SK-N-SH (cell line): Measurements from ENCODE around the gene SRSF1. TPM values are rescaled to one million over a fixed set of nuclear protein-coding genes. Genes with fewer than 3 reads are reported as not detected.
A peak's percentile ranks its signal among the peaks of the same experiment; 100 is the strongest.

Source experiments
- CTCF ChIA-PET: fragments of 300-600, 350-600 bp; formaldehyde crosslinking; extraction: SDS; loops from one replicate; lab custom pipeline; 2021; lab: Yijun Ruan, JAX
- POLR2A ChIA-PET: fragments of 350-600 bp; sonication (Branson Sonifier 250); formaldehyde crosslinking; extraction: SDS; loops from one replicate; lab custom pipeline; 2020; ENCODE audit warnings: antibody characterized with exemption, inconsistent platforms; lab: Yijun Ruan, JAX
- DNase-seq: peaks from one replicate; pipeline ENCODE4 v3.0.0; 2012
- H2AFZ ChIP-seq: fragments of 200-600 bp; sonication (generic); 2 replicates; pipeline ENCODE4 v1.8.1; 2016; ENCODE audit warnings: antibody characterized with exemption, mild to moderate bottlenecking, low read depth
- H3F3A ChIP-seq: fragments of 200-600 bp; sonication (generic); replicated peaks from 2 replicates; pipeline ENCODE3; 2016; ENCODE audit warnings: antibody characterized with exemption, mild to moderate bottlenecking; ENCODE audit not compliant: insufficient read depth
- H3K27ac ChIP-seq, 2 experiments: fragments of 200-500 bp in 1 of 2; fragments of 200-600 bp in 1 of 2; sonication (Bioruptor generic) in 1 of 2; sonication (generic), shearing (Covaris generic) in 1 of 2; 2 replicates each; pipeline versions ENCODE4 v1.5.1 to v1.6.1; 2014 to 2016; ENCODE audit warnings: low read depth in 2 of 2, inconsistent platforms in 1 of 2, low read length in 1 of 2, mild to moderate bottlenecking in 1 of 2, mixed read lengths in 1 of 2
- H3K27me3 ChIP-seq: fragments of 200-600 bp; sonication (generic), shearing (Covaris generic); 2 replicates; pipeline ENCODE4 v1.6.1; 2016; ENCODE audit warnings: mixed run types; ENCODE audit not compliant: insufficient read depth
- H3K36me3 ChIP-seq, 2 experiments: fragments of 200-500 bp in 1 of 2; fragments of 200-600 bp in 1 of 2; sonication (Bioruptor generic) in 1 of 2; sonication (generic) in 1 of 2; replicated peaks in 1 of 2; 2 replicates each; pipeline versions ENCODE3 to v1.5.1; 2014 to 2016; ENCODE audit warnings: low read length in 1 of 2, mild to moderate bottlenecking in 1 of 2; ENCODE audit not compliant: insufficient read depth in 2 of 2, control insufficient read depth in 1 of 2
- H3K4me1 ChIP-seq, 2 experiments: fragments of 200-500 bp in 1 of 2; fragments of 200-600 bp in 1 of 2; sonication (Bioruptor generic) in 1 of 2; sonication (generic), shearing (Covaris generic) in 1 of 2; 2 replicates each; pipeline versions ENCODE4 v1.5.1 to v1.6.1; 2014 to 2016; ENCODE audit warnings: low read depth in 1 of 2, low read length in 1 of 2, mixed run types in 1 of 2; ENCODE audit not compliant: insufficient read depth in 2 of 2, control insufficient read depth in 1 of 2
- H3K4me2 ChIP-seq: fragments of 200-600 bp; sonication (generic), shearing (Covaris generic); 2 replicates; pipeline ENCODE4 v1.6.1; 2017; ENCODE audit warnings: mixed run types
- H3K4me3 ChIP-seq, 2 experiments: fragments of 200-500 bp in 1 of 2; fragments of 200-600 bp in 1 of 2; sonication (Bioruptor generic) in 1 of 2; sonication (generic), shearing (Covaris generic) in 1 of 2; 2 replicates each; pipeline versions ENCODE4 v1.5.1 to v1.8.1; 2014 to 2016; ENCODE audit warnings: low read depth in 2 of 2, inconsistent platforms in 1 of 2, low read length in 1 of 2, mild to moderate bottlenecking in 1 of 2, mixed read lengths in 1 of 2, moderate library complexity in 1 of 2
- H3K79me2 ChIP-seq: fragments of 200-600 bp; sonication (generic); 2 replicates; pipeline ENCODE4 v1.8.1; 2017; ENCODE audit warnings: mild to moderate bottlenecking; ENCODE audit not compliant: insufficient read depth
- H3K9ac ChIP-seq: fragments of 200-600 bp; sonication (generic); 2 replicates; pipeline ENCODE4 v1.6.1; 2017; ENCODE audit warnings: mixed run types
- H3K9me2 ChIP-seq: fragments of 200-600 bp; sonication (generic); 2 replicates; pipeline ENCODE4 v1.6.1; 2017; ENCODE audit warnings: mixed run types
- H3K9me3 ChIP-seq: fragments of 200-600 bp; sonication (generic); 2 replicates; pipeline ENCODE4 v1.6.1; 2017; ENCODE audit warnings: mixed run types, mild to moderate bottlenecking, moderate library complexity
- H4K20me1 ChIP-seq: fragments of 200-600 bp; sonication (generic); 2 replicates; pipeline ENCODE4 v1.6.1; 2017; ENCODE audit warnings: mild to moderate bottlenecking, mixed run types; ENCODE audit not compliant: insufficient read depth
- CHD2 ChIP-seq: fragments of 150-350 bp; IDR thresholded peaks from 2 replicates; pipeline ENCODE4 v1.6.1; 2018; ENCODE audit warnings: low read length; ENCODE audit not compliant: partially characterized antibody
- ELF1 ChIP-seq: IDR thresholded peaks from 2 replicates; pipeline ENCODE4 v1.4.0; 2012
- EP300 ChIP-seq, 2 experiments: IDR thresholded peaks; 2 replicates each; pipeline versions ENCODE4 v1.4.0 to v1.6.1; 2012; ENCODE audit warnings: borderline replicate concordance in 1 of 2, low read depth in 1 of 2, low read length in 1 of 2
- EZH2phosphoT487 ChIP-seq: fragments of 200-600 bp; sonication (generic); IDR thresholded peaks from 2 replicates; pipeline ENCODE4 v1.6.1; 2017; ENCODE audit warnings: low read depth, mixed run types, mild to moderate bottlenecking, antibody characterized with exemption, moderate library complexity, borderline replicate concordance
- FOSL2 ChIP-seq: IDR thresholded peaks from 2 replicates; pipeline ENCODE4 v1.4.0; 2012; ENCODE audit warnings: low read depth, mild to moderate bottlenecking, moderate library complexity, borderline replicate concordance
- FOXJ3 ChIP-seq: sonication (generic); formaldehyde crosslinking; IDR thresholded peaks from 2 replicates; pipeline ENCODE4 v1.5.1; 2020; ENCODE audit warnings: mild to moderate bottlenecking, missing genetic modification reagents
- GABPA ChIP-seq: IDR thresholded peaks from 2 replicates; pipeline ENCODE4 v1.4.0; 2012; ENCODE audit warnings: low read depth, mild to moderate bottlenecking
- JUND ChIP-seq: IDR thresholded peaks from 2 replicates; pipeline ENCODE4 v1.4.0; 2012
- MEF2A ChIP-seq: IDR thresholded peaks from 2 replicates; pipeline ENCODE4 v1.4.0; 2012; ENCODE audit warnings: low read depth, borderline replicate concordance
- NFIC ChIP-seq: IDR thresholded peaks from 2 replicates; pipeline ENCODE4 v1.4.0; 2012; ENCODE audit warnings: borderline replicate concordance
- SMC3 ChIP-seq: IDR thresholded peaks from 2 replicates; pipeline ENCODE4 v1.6.1; 2012; ENCODE audit warnings: low read depth, low read length, improper control_type of control experiment
- WGBS: methylation state at CpG from one replicate; pipeline ENCODE4 v1.1.6; 2017; ENCODE audit warnings: low lambda C conversion rate; 5-methylcytosine and 5-hydroxymethylcytosine counted together
- polyA plus RNA-seq, 3 experiments: library from polyadenylated mRNA; depleted of rRNA; stranded (reverse); fragments of >200 nt; gene quantifications; 2 replicates each; pipeline ENCODE4 v1.2.3, GENCODE V29; 2012
- TF ChIP-seq, protein P1 (sequence below): fragments of 150-350 bp; IDR thresholded peaks from 2 replicates; pipeline ENCODE4 v1.6.1; 2017; ENCODE audit warnings: antibody characterized with exemption, low read length, low read depth, borderline replicate concordance
- TF ChIP-seq, protein P2 (sequence below): fragments of 150-350 bp; IDR thresholded peaks from 2 replicates; pipeline ENCODE4 v1.6.1; 2016; ENCODE audit warnings: mild to moderate bottlenecking, low read depth, low read length
- TF ChIP-seq, protein P3 (sequence below): IDR thresholded peaks from 2 replicates; pipeline ENCODE4 v1.4.0; 2012; ENCODE audit warnings: low read depth, borderline replicate concordance
- TF ChIP-seq, protein P4 (sequence below): IDR thresholded peaks from 2 replicates; pipeline ENCODE4 v1.6.1; 2012; ENCODE audit warnings: mild to moderate bottlenecking, low read depth, low read length, moderate library complexity
- TF ChIP-seq, protein P5 (sequence below): IDR thresholded peaks from 2 replicates; pipeline ENCODE4; 2012

Gene SRSF1
- polyA plus RNA-seq, 1 of the 3 experiments (the other 2 are of a cell fraction): 248 TPM

DNA sequence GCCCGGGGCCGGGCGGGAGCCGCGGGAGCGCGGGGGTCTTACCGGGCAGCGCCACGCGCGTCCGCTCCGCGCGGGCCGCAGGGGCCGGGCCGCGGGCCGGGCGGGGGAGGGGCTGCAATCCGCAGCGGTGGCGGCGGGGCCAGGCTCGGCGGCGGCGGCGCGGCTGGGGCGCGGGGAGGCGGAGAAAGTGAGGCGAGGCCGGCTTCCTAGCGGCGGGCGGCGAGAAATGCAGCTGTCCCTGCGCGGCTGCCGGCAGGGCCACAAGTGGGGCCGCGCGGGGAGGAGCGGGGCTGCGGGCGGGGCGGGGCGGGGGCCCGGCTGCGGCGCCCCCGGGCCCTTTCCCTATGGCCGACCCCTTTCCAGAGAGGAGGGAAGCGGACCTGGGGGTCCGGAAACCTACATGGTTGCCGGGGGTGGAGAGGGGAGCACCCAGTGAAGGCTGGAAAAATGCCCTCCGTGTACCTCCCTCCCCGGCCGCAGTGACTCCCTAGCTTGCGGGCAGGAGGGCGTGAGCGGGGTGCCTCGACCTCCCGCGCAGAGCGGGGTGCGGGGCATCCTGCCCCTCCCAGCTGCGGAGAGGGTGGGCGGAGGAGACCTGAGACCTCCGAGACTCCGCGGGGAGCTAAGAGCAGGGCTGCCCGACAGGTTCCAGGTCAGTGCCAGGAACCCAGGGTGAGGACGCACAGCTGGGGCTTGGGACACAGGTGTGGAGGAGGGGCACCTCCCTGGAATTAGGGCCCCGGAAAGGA, 51.7 kb downstream of the SRSF1 start, which contains the start of gene CUEDC1 (continued):
- no peak for TF ChIP-seq FOXJ3 (CRISPR knock-in tag)
- no peak for TF ChIP-seq GABPA
- TF ChIP-seq ELF1: no peak
- no peak for TF ChIP-seq FOSL2
- TF ChIP-seq, protein P1, sequence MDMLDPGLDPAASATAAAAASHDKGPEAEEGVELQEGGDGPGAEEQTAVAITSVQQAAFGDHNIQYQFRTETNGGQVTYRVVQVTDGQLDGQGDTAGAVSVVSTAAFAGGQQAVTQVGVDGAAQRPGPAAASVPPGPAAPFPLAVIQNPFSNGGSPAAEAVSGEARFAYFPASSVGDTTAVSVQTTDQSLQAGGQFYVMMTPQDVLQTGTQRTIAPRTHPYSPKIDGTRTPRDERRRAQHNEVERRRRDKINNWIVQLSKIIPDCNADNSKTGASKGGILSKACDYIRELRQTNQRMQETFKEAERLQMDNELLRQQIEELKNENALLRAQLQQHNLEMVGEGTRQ: no peak

DNA sequence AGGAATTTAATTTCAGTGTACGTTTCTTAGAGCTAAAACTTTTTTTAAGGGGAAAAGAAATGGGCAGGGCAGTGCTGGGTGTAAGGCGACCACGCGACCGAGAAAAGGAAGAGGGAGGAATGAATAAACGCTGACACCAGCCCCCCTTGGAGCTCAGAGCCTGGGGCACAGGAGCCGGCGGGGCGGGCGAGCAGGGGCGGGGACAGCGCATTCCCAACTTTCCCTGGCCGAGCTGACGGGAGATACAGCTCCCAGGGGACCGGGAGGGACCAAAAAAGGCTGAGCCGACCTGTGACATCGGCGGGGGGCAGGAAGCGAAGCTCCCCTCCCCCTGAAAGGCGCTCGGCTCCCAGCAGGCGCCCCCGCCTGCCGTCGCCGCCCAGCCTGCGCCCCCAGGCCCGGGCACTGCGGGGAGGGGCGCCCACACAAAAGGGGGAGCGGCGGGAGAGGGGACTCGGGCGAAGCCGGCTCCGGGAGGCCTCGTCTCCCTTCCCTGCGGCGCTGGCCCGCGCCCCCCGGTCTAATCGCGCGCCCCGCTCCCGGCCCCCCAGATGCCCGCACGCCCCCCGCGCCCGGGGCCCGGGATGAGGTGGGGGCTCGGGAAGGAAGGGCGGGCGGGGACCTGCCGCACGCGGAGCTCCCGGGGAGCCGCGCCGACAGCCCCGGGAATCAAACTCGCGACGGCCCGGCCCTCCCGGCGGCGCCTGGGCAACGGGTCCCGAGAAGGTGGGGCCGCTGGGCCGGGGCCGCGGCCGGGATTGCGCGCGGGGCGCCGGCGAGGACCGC, 52.5 kb downstream of the SRSF1 start:
- ChIA-PET POLR2A (interaction anchor here (0.6 to 2.2 kb wide), 8 partner anchors 11 to 104 kb away, joined by 3 to 8 read pairs (median 4); partner anchors contain the start of genes MRPS23 and VEZF1), CTCF (interaction anchor here (0.6 to 4.7 kb wide), 36 partner anchors 10 to 858 kb away, joined by 3 to 43 read pairs (median 5); no protein-coding TSS in a partner anchor)
- Histone ChIP-seq H3K4me2 (peak overlapping the region; percentile 78), H3K79me2 (peaks cover 60% of the 10 kb centered on the region), H3K9me2 (no peaks in the 10 kb centered on the region), H3K9me3 (no peaks in the 10 kb centered on the region), H3K27ac (peak overlapping the region; percentile 71 to 79), H3K9ac (peak overlapping the region; percentile 96), H3K4me1 (peaks cover 26 to 48% of the 10 kb centered on the region in 2 experiments; a peak in 3 of 4 replicates), H3F3A (peaks cover 29% of the 10 kb centered on the region), H2AFZ (peak overlapping the region; percentile 0; the same call in 1 of the 2 replicates), H4K20me1 (no peaks in the 10 kb centered on the region), H3K36me3 (no peaks in the 10 kb centered on the region), H3K4me3 (peak overlapping the region; percentile 67 to 79), H3K27me3 (no peaks in the 10 kb centered on the region)
- DNase-seq: peak; percentile 84
- 2% methylated on average over 16 of the region's 85 CpGs for WGBS
- TF ChIP-seq, protein P2, sequence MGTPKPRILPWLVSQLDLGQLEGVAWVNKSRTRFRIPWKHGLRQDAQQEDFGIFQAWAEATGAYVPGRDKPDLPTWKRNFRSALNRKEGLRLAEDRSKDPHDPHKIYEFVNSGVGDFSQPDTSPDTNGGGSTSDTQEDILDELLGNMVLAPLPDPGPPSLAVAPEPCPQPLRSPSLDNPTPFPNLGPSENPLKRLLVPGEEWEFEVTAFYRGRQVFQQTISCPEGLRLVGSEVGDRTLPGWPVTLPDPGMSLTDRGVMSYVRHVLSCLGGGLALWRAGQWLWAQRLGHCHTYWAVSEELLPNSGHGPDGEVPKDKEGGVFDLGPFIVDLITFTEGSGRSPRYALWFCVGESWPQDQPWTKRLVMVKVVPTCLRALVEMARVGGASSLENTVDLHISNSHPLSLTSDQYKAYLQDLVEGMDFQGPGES: no peak
- TF ChIP-seq SMC3 (peak; percentile 22; the same call in 1 of the 2 replicates), EP300 (IDR thresholded peaks at IDR 0.05; ENCODE audit: borderline replicate concordance in 1 of 2, low read depth in 1 of 2, low read length in 1 of 2) (no peak), EZH2phosphoT487 (no peak), JUND (no peak), MEF2A (no peak), FOSL2 (0 out of 2 replicates have a peak, but pooled peaks have one; percentile 2), NFIC (no peak), CHD2 (no peak), GABPA (0 out of 2 replicates have a peak, but pooled peaks have one; percentile 4)
- TF ChIP-seq, protein P3, sequence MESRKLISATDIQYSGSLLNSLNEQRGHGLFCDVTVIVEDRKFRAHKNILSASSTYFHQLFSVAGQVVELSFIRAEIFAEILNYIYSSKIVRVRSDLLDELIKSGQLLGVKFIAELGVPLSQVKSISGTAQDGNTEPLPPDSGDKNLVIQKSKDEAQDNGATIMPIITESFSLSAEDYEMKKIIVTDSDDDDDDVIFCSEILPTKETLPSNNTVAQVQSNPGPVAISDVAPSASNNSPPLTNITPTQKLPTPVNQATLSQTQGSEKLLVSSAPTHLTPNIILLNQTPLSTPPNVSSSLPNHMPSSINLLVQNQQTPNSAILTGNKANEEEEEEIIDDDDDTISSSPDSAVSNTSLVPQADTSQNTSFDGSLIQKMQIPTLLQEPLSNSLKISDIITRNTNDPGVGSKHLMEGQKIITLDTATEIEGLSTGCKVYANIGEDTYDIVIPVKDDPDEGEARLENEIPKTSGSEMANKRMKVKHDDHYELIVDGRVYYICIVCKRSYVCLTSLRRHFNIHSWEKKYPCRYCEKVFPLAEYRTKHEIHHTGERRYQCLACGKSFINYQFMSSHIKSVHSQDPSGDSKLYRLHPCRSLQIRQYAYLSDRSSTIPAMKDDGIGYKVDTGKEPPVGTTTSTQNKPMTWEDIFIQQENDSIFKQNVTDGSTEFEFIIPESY: no peak
- TF ChIP-seq, protein P4, sequence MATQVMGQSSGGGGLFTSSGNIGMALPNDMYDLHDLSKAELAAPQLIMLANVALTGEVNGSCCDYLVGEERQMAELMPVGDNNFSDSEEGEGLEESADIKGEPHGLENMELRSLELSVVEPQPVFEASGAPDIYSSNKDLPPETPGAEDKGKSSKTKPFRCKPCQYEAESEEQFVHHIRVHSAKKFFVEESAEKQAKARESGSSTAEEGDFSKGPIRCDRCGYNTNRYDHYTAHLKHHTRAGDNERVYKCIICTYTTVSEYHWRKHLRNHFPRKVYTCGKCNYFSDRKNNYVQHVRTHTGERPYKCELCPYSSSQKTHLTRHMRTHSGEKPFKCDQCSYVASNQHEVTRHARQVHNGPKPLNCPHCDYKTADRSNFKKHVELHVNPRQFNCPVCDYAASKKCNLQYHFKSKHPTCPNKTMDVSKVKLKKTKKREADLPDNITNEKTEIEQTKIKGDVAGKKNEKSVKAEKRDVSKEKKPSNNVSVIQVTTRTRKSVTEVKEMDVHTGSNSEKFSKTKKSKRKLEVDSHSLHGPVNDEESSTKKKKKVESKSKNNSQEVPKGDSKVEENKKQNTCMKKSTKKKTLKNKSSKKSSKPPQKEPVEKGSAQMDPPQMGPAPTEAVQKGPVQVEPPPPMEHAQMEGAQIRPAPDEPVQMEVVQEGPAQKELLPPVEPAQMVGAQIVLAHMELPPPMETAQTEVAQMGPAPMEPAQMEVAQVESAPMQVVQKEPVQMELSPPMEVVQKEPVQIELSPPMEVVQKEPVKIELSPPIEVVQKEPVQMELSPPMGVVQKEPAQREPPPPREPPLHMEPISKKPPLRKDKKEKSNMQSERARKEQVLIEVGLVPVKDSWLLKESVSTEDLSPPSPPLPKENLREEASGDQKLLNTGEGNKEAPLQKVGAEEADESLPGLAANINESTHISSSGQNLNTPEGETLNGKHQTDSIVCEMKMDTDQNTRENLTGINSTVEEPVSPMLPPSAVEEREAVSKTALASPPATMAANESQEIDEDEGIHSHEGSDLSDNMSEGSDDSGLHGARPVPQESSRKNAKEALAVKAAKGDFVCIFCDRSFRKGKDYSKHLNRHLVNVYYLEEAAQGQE: no peak
- TF ChIP-seq, protein P5, sequence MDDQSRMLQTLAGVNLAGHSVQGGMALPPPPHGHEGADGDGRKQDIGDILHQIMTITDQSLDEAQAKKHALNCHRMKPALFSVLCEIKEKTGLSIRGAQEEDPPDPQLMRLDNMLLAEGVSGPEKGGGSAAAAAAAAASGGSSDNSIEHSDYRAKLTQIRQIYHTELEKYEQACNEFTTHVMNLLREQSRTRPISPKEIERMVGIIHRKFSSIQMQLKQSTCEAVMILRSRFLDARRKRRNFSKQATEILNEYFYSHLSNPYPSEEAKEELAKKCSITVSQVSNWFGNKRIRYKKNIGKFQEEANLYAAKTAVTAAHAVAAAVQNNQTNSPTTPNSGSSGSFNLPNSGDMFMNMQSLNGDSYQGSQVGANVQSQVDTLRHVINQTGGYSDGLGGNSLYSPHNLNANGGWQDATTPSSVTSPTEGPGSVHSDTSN: peak; percentile 25; the same call in 1 of the 2 replicates
